K562 (cell line): ENCODE results near the gene PPP1R14C. TPM values are rescaled to one million over a fixed set of nuclear protein-coding genes. Genes with fewer than 3 reads are reported as not detected.

ENCODE experiments used
- CHD7 ChIP-seq: fragments of 200-600 bp; sonication (generic); IDR thresholded peaks from one replicate; pipeline ENCODE4 v1.6.1; 2012; ENCODE audit warnings: mild to moderate bottlenecking, low read depth, low read length, inconsistent platforms
- PML ChIP-seq: IDR thresholded peaks from 2 replicates; pipeline ENCODE4 v1.6.1; 2012; ENCODE audit warnings: low read length, inconsistent platforms
- RBM17 ChIP-seq: fragments of 200-400 bp; formaldehyde crosslinking; IDR thresholded peaks from 2 replicates; pipeline ENCODE4 v1.6.1; 2017; ENCODE audit warnings: low read depth, mild to moderate bottlenecking, low read length, borderline replicate concordance
- RNF219 ChIP-seq: fragments of 250-450 bp; sonication (Bioruptor Pico); IDR thresholded peaks from 2 replicates; pipeline ENCODE4 v1.5.0; 2022; ENCODE audit warnings: mild to moderate bottlenecking
- SAP30 ChIP-seq: fragments of 200-600 bp; sonication (generic); IDR thresholded peaks from 2 replicates; pipeline ENCODE4 v1.6.1; 2012; ENCODE audit warnings: borderline replicate concordance, low read depth, mild to moderate bottlenecking, moderate library complexity, low read length, control low read depth, inconsistent platforms; ENCODE audit not compliant: insufficient read depth, poor library complexity, severe bottlenecking
- SMC3 ChIP-seq: conservative IDR thresholded peaks from 2 replicates; pipeline ENCODE4 v1.6.1; 2011; ENCODE audit warnings: low read depth, low read length, improper control_type of control experiment; ENCODE audit not compliant: insufficient read depth
- SREBF2 ChIP-seq: sonication (generic); formaldehyde crosslinking; IDR thresholded peaks from 2 replicates; pipeline ENCODE4 v1.4.0; 2020; ENCODE audit warnings: mild to moderate bottlenecking, missing genetic modification reagents
- ZBTB34 ChIP-seq: fragments of 250-450 bp; sonication (Bioruptor Pico); IDR thresholded peaks from 2 replicates; pipeline ENCODE4 v1.8.0; 2021; ENCODE audit warnings: mild to moderate bottlenecking, moderate library complexity
- ZKSCAN1 ChIP-seq: fragments of 150-350 bp; IDR thresholded peaks from 2 replicates; pipeline ENCODE4 v1.6.1; 2016; ENCODE audit warnings: low read depth, low read length
- ZNF263 ChIP-seq: sonication (generic); formaldehyde crosslinking; IDR thresholded peaks from 2 replicates; pipeline ENCODE4 v1.8.0; 2022; ENCODE audit warnings: mild to moderate bottlenecking, missing genetic modification reagents, borderline replicate concordance
- ZNF436 ChIP-seq: fragments of 250-450, 450-650 bp; sonication (Bioruptor Pico); formaldehyde crosslinking; IDR thresholded peaks from 2 replicates; pipeline ENCODE4 v1.7.0; 2020; ENCODE audit warnings: mild to moderate bottlenecking
- ZNF507 ChIP-seq: conservative IDR thresholded peaks from 2 replicates; pipeline ENCODE4 v1.6.1; 2017; ENCODE audit warnings: missing genetic modification characterization, missing compliant biosample characterization
- polyA plus RNA-seq, 8 experiments: library from polyadenylated mRNA; depleted of rRNA in 4 of 8; stranded (reverse) in 5 of 8; unstranded in 3 of 8; fragments of >200 nt; fragmentation: Nextera tagmentation in 2 of 8; fragmentation: Illumina TruSeq in 1 of 8; extraction: Ambion mirVana in 2 of 8; extraction: Trizol in 1 of 8; gene quantifications; 2 replicates each; pipeline versions ENCODE4 v1.2.1 to v1.2.3, GENCODE V29; 2011 to 2014; ENCODE audit warnings: inconsistent platforms in 1 of 8, missing spikeins in 1 of 8
- total RNA-seq, 7 experiments: library from RNA; depleted of rRNA in 6 of 7; stranded (reverse); fragments of >200 nt in 6 of 7; fragmentation: Illumina TruSeq in 2 of 7; extraction: Trizol in 2 of 7; gene quantifications; 2 replicates each; pipeline versions ENCODE4 v1.2.1 to v1.2.3, GENCODE V29; 2011 to 2021; ENCODE audit warnings: low replicate concordance in 1 of 7

The PPP1R14C gene
- total and polyA plus RNA-seq, 9 of the 15 experiments (the other 6 are each of a cell fraction or from before 2014, with no cell fraction given), result 4.5 to 16.6 (median 11.9) TPM

- TF ChIP-seq CHD7, result no peak
- peak; percentile 98 for TF ChIP-seq ZNF263
- TF ChIP-seq SREBF2 (CRISPR knock-in tag), result no peak
- no peak for TF ChIP-seq ZKSCAN1
- TF ChIP-seq SMC3, result no peak
- peak; percentile 50 for TF ChIP-seq SAP30
- no peak for TF ChIP-seq ZNF436 (CRISPR knock-in tag)
- no peak for TF ChIP-seq RNF219 (CRISPR knock-in tag)
- no peak for TF ChIP-seq PML
- TF ChIP-seq ZBTB34, result no peak
- no peak for TF ChIP-seq ZNF507 (tag)
- TF ChIP-seq RBM17, result no peak
Measured at GRCh38 chr6:150142670-150143515, at the start of gene PPP1R14C (continued).
